ENCODE data around the gene HBQ1.

- TF ChIP-seq POLR2A (IDR thresholded peaks at IDR 0.05; ENCODE audit: low read length) = no peak
- no peak for TF ChIP-seq GATA1 (IDR thresholded peaks at IDR 0.05; ENCODE audit: low read depth, low read length)
Measured at GRCh38 chr16:149024-149660, 31.1 kb upstream of the HBQ1 start.

Measured in erythroblast (primary cell).